B cell (primary cell): ENCODE measurements around the gene LAMTOR3. TPM values are rescaled to one million over a fixed set of nuclear protein-coding genes. Genes with fewer than 3 reads are reported as not detected.

Experiments
- ATAC-seq: fragments of 200-7000 bp; cut with Tn5 transposase; one replicate; pipeline ENCODE4 v1.10.0; 2021; ENCODE audit warnings: low read depth, mild to moderate bottlenecking, moderate number of reproducible peaks, moderate library complexity
- CTCF ChIA-PET: fragments of 350-600 bp; sonication (Branson Sonifier 250); formaldehyde crosslinking; loops from one replicate; lab custom pipeline; 2021; ENCODE audit warnings: antibody characterized with exemption, inconsistent platforms; lab: Charles Lee
- POLR2A ChIA-PET: fragments of 350-600 bp; sonication (Branson Sonifier 250); formaldehyde crosslinking; loops from one replicate; lab custom pipeline; 2021; ENCODE audit warnings: antibody characterized with exemption; lab: Charles Lee
- DNase-seq: peaks from one replicate; pipeline ENCODE4 v3.0.0; 2013
- H2AFZ ChIP-seq: 2 replicates; pipeline ENCODE4 v1.6.1; 2012; ENCODE audit warnings: mild to moderate bottlenecking, low read depth, low read length; ENCODE audit not compliant: insufficient read depth, poor library complexity, severe bottlenecking
- H3K27ac ChIP-seq, 2 donors: 1 replicate in 1 of 2; 2 replicates in 1 of 2; pipeline ENCODE4 v1.5.1; 2012 to 2013; ENCODE audit warnings: low read length in 2 of 2, mild to moderate bottlenecking in 2 of 2, moderate library complexity in 1 of 2
- H3K27me3 ChIP-seq, 4 experiments: fragments of 200-600 bp in 1 of 4; sonication (generic) in 1 of 4; replicated peaks in 1 of 4; 1 replicate in 2 of 4; 2 replicates in 2 of 4; pipeline versions ENCODE4 v1.6.1 to v1.7.0; 2013 to 2016; ENCODE audit warnings: low read length in 3 of 4, mild to moderate bottlenecking in 2 of 4, mixed read lengths in 1 of 4, moderate library complexity in 1 of 4; ENCODE audit not compliant: insufficient read depth in 4 of 4, control insufficient read depth in 3 of 4; ENCODE audit errors: control extremely low read depth in 1 of 4
- H3K36me3 ChIP-seq, 2 experiments: replicated peaks in 1 of 2; 1 replicate in 1 of 2; 2 replicates in 1 of 2; pipeline versions ENCODE4 v1.6.1 to v1.7.1; 2013; ENCODE audit warnings: low read length in 1 of 2; ENCODE audit not compliant: insufficient read depth in 2 of 2, control insufficient read depth in 1 of 2; ENCODE audit errors: control extremely low read depth in 1 of 2, extremely low read depth in 1 of 2
- H3K4me1 ChIP-seq, 2 donors: fragments of 200-600 bp in 1 of 2; sonication (generic) in 1 of 2; 1 replicate in 1 of 2; 2 replicates in 1 of 2; pipeline versions ENCODE4 v1.5.1 to v1.6.1; 2013 to 2017; ENCODE audit warnings: low read length in 2 of 2; ENCODE audit not compliant: control insufficient read depth in 2 of 2, insufficient read depth in 2 of 2
- H3K4me2 ChIP-seq: replicated peaks from 2 replicates; pipeline ENCODE3; 2012; ENCODE audit warnings: mild to moderate bottlenecking, low read depth, low read length; ENCODE audit not compliant: poor library complexity, severe bottlenecking
- H3K4me3 ChIP-seq, 5 experiments: fragments of 200-600 bp in 1 of 5; sonication (generic) in 1 of 5; 1 replicate in 3 of 5; 2 replicates in 2 of 5; pipeline versions ENCODE4 v1.5.1 to v1.7.0; 2011 to 2016; ENCODE audit warnings: low read length in 4 of 5, mild to moderate bottlenecking in 4 of 5, low read depth in 2 of 5, control low read depth in 1 of 5, moderate library complexity in 1 of 5; ENCODE audit not compliant: insufficient read depth in 1 of 5; ENCODE audit errors: control extremely low read depth in 1 of 5, extremely low read depth in 1 of 5
- H3K79me2 ChIP-seq: fragments of 200-600 bp; sonication (generic); one replicate; pipeline ENCODE4 v1.6.0; 2016; ENCODE audit warnings: low read length; ENCODE audit not compliant: control insufficient read depth, insufficient read depth
- H3K9ac ChIP-seq: fragments of 200-600 bp; sonication (generic); 2 replicates; pipeline ENCODE4 v1.6.1; 2017; ENCODE audit warnings: mild to moderate bottlenecking, low read length, moderate library complexity
- H3K9me3 ChIP-seq, 3 donors: one replicate each; pipeline versions ENCODE4 v1.6.1 to v1.7.1; 2013; ENCODE audit warnings: low read length in 2 of 3; ENCODE audit not compliant: control insufficient read depth in 2 of 3, insufficient read depth in 1 of 3; ENCODE audit errors: control extremely low read depth in 1 of 3
- H4K20me1 ChIP-seq: 2 replicates; pipeline ENCODE4 v1.6.0; 2012; ENCODE audit warnings: mild to moderate bottlenecking, low read length; ENCODE audit not compliant: insufficient read depth, control insufficient read depth, poor library complexity, severe bottlenecking
- H3K27ac Mint-ChIP-seq: one replicate; pipeline ENCODE4 v1.8.0; 2021; ENCODE audit warnings: mixed read lengths
- H3K27me3 Mint-ChIP-seq: one replicate; pipeline ENCODE4 v1.8.0; 2021; ENCODE audit warnings: mixed read lengths
- H3K4me1 Mint-ChIP-seq: one replicate; pipeline ENCODE4 v1.8.0; 2021; ENCODE audit warnings: mixed read lengths
- H3K4me3 Mint-ChIP-seq: one replicate; pipeline ENCODE4 v1.8.0; 2021; ENCODE audit warnings: mixed read lengths
- H3K9me3 Mint-ChIP-seq: one replicate; pipeline ENCODE4 v1.8.0; 2022; ENCODE audit warnings: mixed read lengths; ENCODE audit not compliant: insufficient read depth
- EZH2 ChIP-seq: IDR thresholded peaks from 2 replicates; pipeline ENCODE4 v1.6.1; 2012; ENCODE audit warnings: borderline replicate concordance, low read depth, mild to moderate bottlenecking, moderate library complexity, low read length; ENCODE audit not compliant: insufficient read depth, poor library complexity, severe bottlenecking
- WGBS: methylation state at CpG from one replicate; pipeline ENCODE4 v1.1.5; 2013; ENCODE audit warnings: missing lambda C conversion rate; ENCODE audit not compliant: insufficient coverage; 5-methylcytosine and 5-hydroxymethylcytosine counted together
- intact Hi-C: fragments of 100-400 bp; cut with micrococcal nuclease; formaldehyde crosslinking; loops from one replicate; pipeline ENCODE4 v1.10.0; 2022
- polyA plus RNA-seq: library from polyadenylated mRNA; depleted of rRNA; stranded (reverse); fragments of >200 nt; gene quantifications from 2 replicates; pipeline ENCODE4 v1.2.3, GENCODE V29; 2012
- total RNA-seq, 2 donors: library from RNA; stranded (reverse); fragments of 120-200 nt in 1 of 2; gene quantifications; 1 replicate in 1 of 2; 2 replicates in 1 of 2; pipeline versions ENCODE4 v1.2.3 to v1.2.4, GENCODE V29; 2013 to 2022
- TF ChIP-seq, protein P1 (sequence below): fragments of 200-600 bp; IDR thresholded peaks from one replicate; pipeline ENCODE4 v1.8.0; 2022; ENCODE audit warnings: antibody characterized with exemption, mild to moderate bottlenecking

The LAMTOR3 gene
- total and polyA plus RNA-seq, 2 donors (not counting 1 experiment from before 2014, with no cell fraction given) = 8.0 to 18.0 TPM

DNA sequence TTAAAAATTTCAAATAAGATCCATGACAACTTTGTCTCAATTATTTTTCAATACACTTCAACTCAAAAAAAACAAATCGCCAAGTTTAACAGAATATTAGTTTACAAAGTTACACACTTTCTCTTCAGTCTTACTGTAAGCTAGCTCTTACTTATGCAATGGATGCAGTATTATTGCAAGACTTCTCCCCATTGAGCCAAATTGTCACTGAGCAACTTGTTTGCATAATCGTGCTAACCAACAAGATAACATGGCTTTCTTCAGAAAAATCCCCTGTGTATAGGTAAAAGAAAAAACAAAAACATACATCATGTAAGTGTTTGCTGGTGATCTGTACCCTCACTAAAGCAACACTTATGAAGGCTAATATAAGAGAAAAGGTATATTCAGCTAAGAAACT lies 33.3 kb upstream of the LAMTOR3 start:
- Histone ChIP-seq H3K36me3 (peaks cover 5 to 26% of the 10 kb centered on the region in 2 experiments), H3K27me3 (no peaks in the 10 kb centered on the region), H3K27ac (no peak overlapping the region), H3K4me2 (no peak overlapping the region), H4K20me1 (peaks cover 29% of the 10 kb centered on the region), H3K4me1 (no peaks in the 10 kb centered on the region), H2AFZ (no peak overlapping the region), H3K4me3 (no peak overlapping the region), H3K9ac (no peak overlapping the region), H3K9me3 (no peaks in the 10 kb centered on the region), H3K79me2 (peaks cover 46% of the 10 kb centered on the region)
- no peak overlapping the region for H3K4me3 Mint-ChIP-seq
- no peak overlapping the region for H3K27ac Mint-ChIP-seq
- TF ChIP-seq EZH2 = no peak
- TF ChIP-seq, protein P1, sequence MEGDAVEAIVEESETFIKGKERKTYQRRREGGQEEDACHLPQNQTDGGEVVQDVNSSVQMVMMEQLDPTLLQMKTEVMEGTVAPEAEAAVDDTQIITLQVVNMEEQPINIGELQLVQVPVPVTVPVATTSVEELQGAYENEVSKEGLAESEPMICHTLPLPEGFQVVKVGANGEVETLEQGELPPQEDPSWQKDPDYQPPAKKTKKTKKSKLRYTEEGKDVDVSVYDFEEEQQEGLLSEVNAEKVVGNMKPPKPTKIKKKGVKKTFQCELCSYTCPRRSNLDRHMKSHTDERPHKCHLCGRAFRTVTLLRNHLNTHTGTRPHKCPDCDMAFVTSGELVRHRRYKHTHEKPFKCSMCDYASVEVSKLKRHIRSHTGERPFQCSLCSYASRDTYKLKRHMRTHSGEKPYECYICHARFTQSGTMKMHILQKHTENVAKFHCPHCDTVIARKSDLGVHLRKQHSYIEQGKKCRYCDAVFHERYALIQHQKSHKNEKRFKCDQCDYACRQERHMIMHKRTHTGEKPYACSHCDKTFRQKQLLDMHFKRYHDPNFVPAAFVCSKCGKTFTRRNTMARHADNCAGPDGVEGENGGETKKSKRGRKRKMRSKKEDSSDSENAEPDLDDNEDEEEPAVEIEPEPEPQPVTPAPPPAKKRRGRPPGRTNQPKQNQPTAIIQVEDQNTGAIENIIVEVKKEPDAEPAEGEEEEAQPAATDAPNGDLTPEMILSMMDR = no peak
- ChIA-PET POLR2A (no interaction called here), CTCF (no interaction called here)
- no peak for DNase-seq
- intact Hi-C loops = no loop called here
- WGBS = no CpG with 5 or more reads among the region's 2 CpGs
- ATAC-seq = no peak
- H3K9me3 Mint-ChIP-seq = no peaks in the 10 kb centered on the region
- H3K4me1 Mint-ChIP-seq = peaks cover 14% of the 10 kb centered on the region
- no peaks in the 10 kb centered on the region for H3K27me3 Mint-ChIP-seq

DNA sequence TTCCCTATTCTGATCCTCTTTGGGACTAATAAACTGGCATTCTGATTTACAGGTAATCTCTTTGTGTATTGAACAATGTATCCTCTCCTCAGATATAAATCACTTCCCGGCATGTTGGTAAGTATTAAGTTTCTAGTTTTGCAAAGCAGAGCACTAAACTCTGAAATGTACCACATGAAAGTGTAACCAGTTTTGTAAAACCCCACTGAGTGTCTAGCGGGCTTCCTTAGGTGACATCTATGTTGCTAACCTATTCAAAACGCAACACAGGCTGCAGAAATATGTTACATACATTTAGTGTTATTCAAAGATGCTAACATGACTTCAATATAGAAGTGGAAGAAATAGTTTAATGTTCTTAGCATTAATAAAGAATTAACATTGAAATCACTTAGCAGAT lies 26.9 kb upstream of the LAMTOR3 start:
- H2AFZ ChIP-seq = no peak overlapping the region
- ChIA-PET POLR2A (no interaction called here), CTCF (interaction anchor here (1.0 kb wide), 1 partner anchor 28 kb away, joined by 5 read pairs; no protein-coding TSS in a partner anchor)
- Mint-ChIP-seq H3K27ac (no peak overlapping the region), H3K27me3 (no peaks in the 10 kb centered on the region), H3K4me1 (no peaks in the 10 kb centered on the region), H3K4me3 (no peak overlapping the region), H3K9me3 (peaks cover 7% of the 10 kb centered on the region)
- H3K27ac ChIP-seq = no peak overlapping the region
- intact Hi-C loops = no loop called here
- WGBS = no CpG with 5 or more reads among the region's 3 CpGs
- H3K27me3 ChIP-seq = no peaks in the 10 kb centered on the region
- peaks cover 7% of the 10 kb centered on the region for H3K79me2 ChIP-seq
- H3K9ac ChIP-seq = no peak overlapping the region
- no peak overlapping the region for H3K4me2 ChIP-seq
- H4K20me1 ChIP-seq = no peaks in the 10 kb centered on the region
- peaks cover 0 to 11% (median 8%) of the 10 kb centered on the region in 3 donors for H3K9me3 ChIP-seq
- H3K4me1 ChIP-seq = no peaks in the 10 kb centered on the region
- no peak overlapping the region for H3K4me3 ChIP-seq
- H3K36me3 ChIP-seq = peaks cover 8 to 42% of the 10 kb centered on the region in 2 experiments
- no peak for ATAC-seq
- DNase-seq = no peak
- no peak for TF ChIP-seq EZH2
